CD4-positive, alpha-beta T cell treated with Interleukin-6 at 100 ng/mL for 8 hours (primary cell): ENCODE measurements around the gene SSRP1.
"Not testable (repeated sequence)": the region's sequence is repeated elsewhere in the genome, so short reads cannot be mapped to it uniquely, and the experiment has no call there.

Experiments
- DNase-seq: peaks from one replicate; pipeline ENCODE4 v3.0.0-alpha.2; 2020; ENCODE audit warnings: mixed read lengths, low spot score

The SSRP1 gene

DNA sequence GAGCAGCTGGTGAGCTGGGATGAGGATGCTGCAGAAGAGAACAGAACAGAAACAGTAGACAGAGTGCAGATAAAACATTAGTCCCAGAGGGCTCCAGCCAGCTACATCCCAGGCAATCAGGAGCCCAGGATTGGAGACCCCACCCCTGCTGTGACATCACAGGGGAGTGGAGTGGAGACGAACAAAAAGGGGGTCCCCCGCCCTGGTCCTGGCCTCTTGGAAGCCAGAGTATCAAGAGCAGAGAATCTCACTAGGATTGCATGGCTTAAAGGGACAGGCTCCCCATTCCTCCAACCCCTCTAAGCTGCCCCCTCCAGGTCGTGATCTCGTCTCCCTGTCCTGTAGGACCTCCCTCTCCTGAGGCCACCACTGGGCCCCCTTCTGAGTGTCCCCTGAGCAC is 2.5 kb upstream of the SSRP1 start, which contains the start of gene P2RX3:
TSS of gene P2RX3 (plus strand) at position 211 of the 400 bp plus-strand sequence. CDS start 199 bp downstream, outside the sequence.
- DNase-seq = no peak

DNA sequence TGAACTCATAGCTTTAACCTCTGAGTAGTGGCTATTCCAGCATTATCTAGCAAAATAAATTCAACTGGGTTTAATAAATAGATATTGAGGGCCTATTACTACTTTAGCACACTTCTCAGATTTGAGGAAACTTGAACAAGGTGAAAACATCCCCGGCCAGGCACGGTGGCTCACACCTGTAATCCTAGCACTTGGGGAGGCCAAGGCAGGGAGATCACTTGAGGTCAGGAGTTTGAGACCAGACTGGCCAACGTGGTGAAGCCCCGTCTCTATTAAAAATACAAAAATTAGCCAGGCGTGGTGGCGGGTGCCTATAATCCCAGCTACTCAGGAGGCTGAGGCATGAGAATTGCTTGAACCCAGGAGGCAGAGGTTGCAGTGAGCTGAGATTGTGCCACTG is 1.2 kb upstream of the SSRP1 start:
- DNase-seq = not testable (repeated sequence)

DNA sequence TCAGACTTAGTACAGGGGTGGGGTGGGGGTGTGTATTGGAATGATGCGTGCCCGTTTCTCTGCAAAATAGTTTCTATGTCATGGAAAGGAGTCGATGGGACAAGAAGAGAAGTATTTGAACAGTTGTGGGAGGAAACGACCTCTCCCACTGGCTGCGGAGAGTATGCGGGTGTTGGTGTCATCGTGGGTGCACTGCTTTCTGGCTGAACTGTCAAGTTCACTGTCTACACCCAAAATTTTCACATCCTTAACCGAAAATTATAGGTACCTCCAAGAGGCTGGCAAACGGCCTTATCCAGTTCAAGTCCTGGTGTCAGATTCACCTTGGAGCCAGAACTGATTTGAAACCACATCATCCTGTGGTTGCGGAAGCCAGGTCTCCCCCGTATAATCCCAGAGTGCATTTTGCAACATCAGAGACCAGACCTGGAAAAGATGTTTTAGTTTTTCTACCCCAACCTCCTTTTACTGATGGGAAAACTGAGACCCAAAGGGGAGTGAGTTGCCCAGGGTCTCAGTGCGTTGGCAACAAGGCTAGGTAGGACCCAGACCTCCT is 497 bp upstream of the SSRP1 start:
- no peak for DNase-seq

DNA sequence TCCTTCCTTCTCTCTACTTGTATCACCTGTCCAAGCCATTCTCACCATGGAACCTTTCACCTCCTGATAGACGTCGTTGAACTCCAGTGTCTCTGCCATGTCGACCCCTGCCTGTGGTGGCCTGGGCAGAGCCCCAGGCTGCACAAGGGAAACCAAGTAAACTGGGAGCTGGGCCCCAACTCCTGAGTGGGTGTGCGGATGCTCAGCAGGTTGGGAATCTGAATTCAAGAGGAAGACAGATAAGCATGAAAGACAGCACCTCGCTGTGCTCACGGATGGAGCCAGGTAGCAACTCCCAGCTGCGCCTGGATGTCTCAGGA is 709 bp downstream of the SSRP1 start:
- DNase-seq = peak; percentile 6

DNA sequence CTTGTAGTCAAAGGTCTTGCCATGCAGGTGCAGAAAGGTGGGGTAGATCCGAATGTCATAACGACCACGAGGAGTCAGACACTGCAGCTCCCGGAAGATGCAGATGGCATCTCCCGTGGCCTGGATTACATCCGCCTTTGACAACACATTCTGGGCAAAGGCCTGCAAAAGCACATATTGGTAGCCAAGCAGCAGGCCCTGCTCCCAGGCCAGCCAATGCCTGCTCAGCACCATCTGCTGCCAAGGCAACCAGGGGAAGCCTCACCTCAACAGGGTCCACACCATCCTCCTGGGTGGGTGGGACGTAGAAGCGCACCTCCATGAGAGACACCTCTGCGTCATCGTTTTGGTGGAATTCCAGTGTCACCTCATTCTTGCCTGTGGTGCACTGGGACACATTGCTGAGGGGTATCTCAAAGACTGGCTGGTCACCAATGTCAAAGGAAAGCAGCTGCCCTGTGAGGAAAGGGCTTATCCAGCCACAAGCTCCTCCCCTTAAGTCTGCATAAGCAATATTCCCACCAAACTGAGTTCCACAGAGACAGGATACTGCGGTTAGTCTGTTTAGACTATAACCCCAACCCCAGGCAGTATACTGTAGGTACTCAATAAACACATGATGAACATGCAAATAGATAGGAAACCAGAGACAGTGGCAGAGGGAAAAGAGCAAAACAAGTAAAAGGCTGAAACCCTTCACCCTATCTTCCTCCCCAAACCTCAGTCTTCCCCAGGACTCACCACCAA is 2.8 kb downstream of the SSRP1 start:
- no peak for DNase-seq

DNA sequence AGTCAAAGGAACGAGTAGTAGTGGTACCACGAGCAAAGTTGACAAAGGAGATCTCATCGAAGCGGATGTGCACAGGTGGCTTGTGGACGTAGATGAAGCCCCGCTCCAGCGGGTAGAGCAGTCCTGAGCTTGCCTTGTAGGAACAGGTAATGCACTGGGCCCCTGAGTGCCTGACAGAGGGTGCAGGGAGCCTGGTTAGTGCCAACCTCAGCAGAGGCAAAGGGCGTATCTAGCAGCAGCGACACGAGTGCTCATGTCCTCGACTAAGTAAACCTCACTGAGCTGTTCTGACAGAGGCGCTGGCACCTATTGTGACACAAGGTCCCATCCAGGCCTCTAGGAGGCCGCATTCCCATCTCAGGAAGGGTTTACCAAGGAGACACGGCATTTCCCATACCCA is 4.0 kb downstream of the SSRP1 start:
- no peak for DNase-seq

DNA sequence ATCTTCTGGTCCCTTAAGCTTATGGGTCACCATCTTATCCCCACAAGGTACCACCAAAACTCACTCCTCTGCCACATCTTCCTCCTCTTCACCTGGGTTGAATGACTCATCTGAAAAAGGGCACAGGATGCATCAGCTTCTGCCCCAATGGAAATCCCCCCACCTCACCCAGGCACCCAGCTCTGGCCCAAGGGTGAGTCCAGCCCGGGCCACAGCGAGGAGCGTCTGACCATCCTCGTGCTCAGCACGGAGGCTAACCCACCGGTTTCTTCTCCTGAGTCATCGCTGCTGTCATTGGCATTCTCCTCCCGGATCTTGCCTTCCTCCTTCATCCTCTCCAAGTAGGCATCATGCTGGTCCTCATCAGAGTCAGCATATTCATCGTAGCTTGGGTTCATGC is 5.7 kb downstream of the SSRP1 start:
- no peak for DNase-seq

DNA sequence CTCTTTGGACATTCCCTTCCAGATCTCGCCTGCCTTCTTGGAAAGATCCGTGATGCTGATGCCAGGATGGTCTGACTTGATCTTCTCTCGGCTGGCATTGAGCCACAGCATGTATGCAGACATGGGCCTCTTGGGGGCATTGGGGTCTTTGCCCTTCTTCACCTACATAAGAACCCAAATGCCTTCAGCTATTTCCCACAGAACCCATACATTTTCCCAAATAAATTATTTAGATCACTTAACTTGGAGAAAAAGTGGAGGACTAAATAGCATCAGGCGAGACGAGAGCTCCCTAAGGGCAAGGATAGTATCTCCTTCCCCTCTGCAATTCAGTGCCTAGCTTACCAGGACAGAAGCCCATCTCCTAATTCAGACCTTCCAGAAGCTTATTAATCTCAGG is 8.0 kb downstream of the SSRP1 start:
- no peak for DNase-seq

DNA sequence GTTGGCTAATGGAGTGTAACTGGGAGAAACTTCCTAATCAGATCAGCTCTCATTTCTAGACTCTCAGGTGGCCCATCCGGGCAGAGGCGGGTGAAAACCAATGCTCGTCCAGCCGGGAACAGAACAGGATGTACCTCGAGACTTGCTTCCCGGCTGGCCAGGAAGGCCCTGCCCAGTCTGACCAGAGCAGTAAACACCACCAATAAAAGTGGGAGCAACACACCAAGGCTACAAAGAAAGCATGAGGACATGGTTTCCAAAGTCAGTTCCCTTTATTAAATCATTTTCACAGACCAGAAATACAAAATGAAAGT is 10.0 kb downstream of the SSRP1 start:
- DNase-seq = no peak

DNA sequence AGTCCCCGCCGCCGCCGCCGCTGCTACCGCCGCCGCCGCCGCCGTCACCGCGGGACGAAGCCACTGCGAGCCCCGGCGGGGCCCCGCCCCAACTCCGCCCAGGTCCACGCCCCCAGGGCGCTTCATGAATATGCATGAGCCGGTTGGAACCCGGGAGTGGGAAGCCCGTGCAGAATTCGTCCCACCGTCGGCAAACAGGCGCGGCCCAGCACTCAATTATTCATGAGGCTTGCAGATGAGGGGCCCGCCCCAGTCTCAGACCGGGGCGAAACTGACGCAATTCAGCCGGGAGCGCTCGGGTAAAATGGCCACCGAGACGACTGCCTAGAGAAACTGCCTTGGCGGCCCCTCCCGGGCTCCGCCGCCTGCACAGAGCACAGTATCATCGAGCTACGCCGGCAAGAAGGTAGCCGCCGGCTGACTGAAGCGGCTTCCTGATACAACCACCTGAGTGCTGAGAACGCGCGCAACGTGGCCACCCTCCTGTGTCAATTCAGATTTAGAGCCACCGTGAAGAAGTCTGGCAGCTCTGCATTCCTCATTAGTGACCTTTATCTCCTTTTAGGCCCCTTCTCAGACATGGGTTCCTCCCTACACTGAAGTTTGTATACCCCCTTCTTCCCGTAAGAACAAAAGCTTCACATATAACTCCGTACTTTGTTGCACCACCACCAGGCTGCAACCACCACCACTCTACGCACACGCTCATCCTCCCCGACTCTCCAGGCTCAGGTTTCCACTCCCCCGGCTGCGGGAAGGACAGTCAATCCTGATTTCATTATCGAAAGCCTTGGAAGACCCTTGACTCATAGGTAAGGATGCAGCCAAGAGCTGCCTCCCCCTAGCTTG is 10.6 kb downstream of the SSRP1 start, which contains the start of gene TNKS1BP1:
TSS of gene TNKS1BP1 (minus strand) at position 67 of the 849 bp plus-strand sequence. CDS start 3,067 bp downstream, outside the sequence.
- DNase-seq = peak; percentile 92

DNA sequence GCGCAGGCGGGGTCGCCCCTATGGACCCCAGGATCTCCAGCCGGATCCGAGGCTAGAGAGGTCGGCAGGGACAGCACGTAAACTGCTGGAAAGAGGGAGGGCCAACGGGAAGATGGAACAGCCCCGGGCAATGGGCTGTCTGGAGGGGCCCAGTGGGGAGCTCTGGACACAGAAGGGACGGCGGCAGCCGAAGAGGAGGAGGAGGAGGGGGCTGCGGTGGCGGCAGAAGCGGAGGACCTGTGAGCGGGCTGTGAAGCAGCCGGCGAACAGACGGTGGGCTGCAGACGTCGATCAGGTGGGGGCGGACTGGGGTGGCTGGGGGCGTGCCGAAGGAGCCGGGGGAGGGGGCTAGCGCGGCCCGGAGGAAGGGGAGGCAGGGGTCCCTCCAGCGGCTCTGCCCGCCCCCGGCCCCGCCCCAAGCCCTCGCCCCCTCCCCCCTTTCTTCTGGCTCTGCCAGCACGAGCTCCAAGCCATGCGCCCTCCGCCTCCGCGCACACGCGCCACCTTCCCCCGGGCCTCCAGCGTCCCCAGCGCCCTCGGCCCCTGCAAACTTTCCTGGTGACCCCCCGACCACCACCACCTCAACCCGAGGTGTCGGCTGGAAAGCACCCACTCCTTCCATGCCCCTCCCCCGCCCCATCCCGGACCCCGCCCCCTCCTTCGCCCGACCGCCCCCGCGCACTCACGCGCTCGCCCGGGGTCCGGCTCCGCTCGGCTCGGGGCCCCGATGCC is 11.4 kb downstream of the SSRP1 start:
- DNase-seq = no peak

DNA sequence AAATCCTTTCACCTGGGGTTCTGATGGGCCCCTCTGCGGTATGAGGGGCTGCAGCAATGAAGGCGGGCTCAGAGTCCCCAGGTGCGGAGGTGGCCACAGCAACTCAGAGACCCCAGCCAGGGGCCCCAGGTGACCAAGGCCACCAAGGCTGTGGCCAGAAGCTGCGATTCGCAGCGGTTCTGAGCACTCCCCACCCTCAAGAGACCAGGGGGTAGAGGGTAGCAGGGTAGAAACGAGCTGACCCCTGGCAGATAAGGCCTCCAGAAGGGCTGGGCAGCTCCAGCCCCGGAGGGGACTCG is 11.9 kb downstream of the SSRP1 start:
- no peak for DNase-seq

DNA sequence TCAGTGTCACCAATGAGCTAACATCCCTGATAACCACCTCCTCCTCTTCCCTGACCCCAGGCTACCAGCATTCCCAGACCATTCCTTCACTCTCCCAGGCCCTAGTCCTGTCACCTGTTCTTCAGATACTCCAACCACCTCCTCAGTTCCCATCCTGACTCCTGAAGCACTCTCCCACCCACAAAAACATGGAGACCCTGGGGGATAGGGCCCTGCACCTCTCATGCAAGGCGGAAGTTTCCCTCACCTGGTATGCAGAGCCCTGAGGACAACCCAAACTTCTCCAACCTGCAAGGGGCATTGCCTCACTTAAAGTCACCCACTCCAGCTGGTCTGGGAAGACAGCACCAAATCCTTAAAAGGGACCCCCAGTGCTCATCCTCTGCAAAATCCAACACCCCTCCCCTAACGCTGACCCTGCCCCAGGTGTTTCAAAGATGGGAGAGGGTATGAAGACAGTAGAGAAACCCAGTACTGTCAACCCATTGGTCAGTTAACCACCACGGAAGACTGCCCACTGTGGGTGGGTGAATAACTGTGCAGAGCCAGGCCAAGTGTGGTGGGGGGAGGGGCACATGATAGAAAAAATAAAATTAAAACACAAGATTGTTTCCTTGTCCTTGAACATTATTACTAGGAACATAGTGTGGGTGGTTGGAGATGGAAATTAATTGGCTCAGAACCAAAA is 12.4 kb downstream of the SSRP1 start:
- no peak for DNase-seq

DNA sequence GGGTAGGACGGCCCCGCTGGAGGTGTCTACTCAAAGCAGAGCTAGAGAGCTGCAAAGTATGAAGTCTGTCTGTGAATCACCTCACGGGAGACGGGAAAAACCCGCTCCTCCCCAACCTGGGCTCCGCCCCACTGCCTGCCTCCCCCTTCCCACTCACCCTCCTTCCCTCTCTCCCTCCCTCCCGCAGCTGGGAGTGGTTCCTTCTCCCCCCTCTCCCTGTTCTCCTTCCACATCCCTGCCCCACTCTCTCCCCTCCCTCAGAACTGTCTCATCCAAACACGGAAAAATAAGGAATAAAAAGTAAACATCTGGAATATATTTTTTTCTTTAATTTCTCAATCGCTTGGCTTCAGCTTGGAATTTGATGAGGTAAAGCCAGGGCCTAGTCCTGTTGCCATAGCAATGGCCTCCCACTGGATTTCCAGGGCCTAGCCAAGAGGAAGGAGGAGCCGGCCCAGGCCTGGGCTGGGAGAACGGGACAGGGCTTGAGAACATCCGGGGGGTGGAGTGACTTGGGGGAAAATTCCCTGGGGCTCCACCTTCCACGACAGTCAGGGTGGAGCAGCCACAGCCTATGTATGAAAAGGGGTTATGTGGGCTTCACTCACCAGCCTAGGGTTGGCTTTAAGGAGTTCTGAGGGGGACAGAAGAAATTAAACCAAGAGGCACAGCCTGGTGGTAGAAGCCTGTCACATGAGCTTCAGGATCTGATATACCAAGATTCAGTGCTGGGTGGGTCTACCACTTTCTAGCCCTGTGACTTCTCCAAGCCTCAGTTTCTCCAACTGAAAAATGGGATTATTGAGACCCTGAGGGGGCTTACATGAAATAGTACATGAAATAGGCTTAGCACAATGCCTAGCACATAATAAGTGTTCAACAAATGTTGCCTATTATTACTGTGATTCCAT is 13.2 kb downstream of the SSRP1 start:
- no peak for DNase-seq

DNA sequence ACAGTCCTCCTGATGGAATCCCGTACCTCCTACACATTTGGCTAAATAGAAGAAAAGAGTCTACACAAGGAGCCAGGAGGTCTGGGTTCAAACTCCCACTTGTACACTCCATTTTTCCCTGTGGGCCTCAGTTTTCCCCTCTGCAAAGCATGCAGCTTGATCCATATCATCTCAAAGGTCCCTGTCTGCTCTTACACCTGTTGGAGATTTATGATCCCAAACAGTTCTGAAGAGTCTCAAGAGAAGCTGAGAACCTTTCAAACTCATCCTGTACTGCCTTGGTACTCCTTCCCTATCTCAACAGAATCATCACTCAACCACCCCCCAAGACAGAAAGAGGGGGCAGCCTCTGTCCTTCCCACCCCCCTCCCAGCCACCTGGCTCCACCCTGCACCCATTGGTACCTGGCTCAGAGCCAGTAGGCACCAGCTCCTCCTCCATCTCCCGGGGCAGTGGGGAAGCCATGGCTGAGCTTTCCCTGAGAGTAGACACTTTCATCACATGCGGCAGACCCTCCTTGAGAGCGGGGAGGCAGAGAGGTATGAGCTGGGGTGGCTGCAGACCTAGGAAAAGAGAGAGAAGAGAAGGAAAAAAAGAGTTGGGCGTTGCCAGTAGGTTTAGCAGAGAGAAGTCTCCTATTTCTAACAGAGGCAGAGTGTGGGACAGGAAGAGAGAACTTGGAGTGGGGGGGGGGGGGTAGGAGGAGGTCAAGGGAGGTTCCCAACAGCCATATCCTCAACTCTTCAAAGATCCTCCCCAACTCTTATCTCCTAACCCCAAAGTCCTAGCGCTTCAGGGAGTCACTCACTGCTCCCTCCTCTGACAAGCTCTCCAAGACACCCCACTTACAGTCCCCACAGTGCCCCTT is 14.1 kb downstream of the SSRP1 start:
- DNase-seq = no peak

DNA sequence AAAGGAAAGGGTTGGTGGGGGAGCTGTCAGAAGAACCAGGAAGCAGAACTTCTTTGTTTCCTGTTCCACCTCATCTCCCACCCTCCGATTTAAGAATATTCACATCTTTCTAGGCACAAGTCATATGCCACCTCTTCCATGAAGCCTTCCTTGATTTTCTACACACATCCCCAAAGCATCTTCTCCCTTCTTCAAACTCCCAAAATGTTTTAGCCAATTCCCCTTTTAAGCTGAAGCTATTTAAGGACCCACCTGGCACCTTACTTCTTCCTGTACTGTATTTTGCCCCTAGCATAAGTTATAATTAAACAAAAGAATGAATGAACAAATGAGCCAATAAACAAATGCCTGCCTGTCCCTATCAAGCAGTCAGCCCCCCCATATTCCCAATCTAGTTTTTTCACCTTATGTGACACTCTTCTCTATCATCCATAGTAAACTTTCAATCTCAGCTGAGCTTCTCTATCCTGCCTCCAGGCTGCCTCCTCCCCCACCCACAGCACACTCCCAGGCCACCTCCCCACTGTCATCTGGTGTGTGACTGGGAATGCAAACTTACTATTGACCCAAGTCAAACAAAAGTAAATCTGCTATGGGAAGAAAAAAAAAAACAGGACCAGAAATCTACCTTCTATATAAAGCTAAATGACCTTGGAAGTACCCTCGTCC is 14.8 kb downstream of the SSRP1 start:
- DNase-seq = no peak

DNA sequence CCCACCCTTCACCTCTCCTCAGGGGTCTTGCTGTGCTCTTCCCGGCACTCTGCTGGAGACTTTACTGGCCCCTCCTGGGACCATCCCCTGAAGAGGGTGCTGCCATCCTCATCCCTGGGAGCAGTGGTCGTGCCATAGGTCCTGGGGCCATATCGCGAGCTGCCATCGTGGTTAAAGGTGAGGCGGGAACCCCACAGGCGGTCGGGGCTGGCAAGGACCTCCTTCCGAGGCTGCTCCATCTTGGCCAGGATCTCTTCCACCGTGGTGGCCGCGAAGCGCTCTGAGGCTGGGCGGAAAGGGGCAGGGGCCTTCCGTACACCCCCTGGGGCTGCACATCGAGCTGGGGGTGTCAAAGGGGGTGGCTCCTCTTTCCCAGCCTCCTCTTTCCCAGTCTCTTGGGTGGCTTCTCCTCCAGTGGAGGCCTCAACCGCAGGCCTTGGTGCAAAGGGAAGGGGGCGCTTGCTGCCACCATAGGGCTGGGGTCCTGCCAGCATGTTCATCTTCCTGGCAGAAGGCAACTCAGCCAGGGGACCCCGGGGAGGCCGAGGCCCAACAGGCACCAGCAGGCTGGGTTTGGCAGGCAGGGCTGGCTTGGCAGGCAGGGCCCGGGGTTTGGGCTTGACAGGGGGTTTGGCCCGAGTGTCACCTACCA is 15.5 kb downstream of the SSRP1 start:
- DNase-seq = no peak

DNA sequence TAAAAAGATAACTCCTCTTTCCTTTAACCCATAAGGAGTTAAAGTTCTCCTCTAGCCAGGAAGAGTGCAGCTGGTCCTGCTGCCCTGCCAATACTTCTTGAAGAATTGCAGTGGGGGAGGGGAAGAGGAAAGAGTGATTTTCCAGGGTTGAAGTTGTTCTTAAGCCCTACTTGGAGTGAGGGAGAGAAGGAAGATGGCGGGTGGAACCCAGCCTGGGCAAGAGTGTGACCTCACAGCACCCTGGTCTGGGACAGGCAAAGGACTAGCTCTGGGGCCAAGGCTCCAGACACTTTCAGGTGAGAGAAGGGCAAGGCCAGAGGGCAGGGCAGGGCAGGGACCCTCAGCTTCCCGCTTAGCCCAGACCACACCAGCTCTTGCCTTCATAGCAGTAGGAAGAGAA is 17.5 kb downstream of the SSRP1 start:
- DNase-seq = no peak

DNA sequence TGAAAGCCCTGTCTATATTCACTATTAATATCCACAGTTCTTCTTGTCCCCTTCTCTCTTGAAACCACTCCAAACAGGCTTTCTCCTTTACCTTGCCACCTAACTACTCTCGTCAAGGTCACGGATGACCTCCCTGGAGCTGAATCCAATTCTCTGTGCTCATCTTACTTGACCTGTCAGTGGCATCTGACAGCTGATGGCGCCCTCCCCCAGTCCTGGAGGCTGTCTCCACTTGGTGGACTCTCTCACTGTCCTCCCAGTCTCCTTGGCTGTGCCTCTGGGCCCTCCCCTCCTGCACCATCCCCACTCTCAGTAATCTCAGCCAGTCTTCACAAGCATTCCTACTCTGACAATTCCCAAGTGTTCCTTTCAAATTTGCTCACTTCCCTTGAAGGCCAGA is 19.7 kb downstream of the SSRP1 start:
- no peak for DNase-seq
